GM12878 (cell line): ENCODE measurements around the gene ZNF71. TPM values are rescaled to one million over a fixed set of nuclear protein-coding genes. Genes with fewer than 3 reads are reported as not detected.

Experiments
- ATAC-seq: fragments of 200-7000 bp; cut with Tn5 transposase; 3 replicates; pipeline ENCODE4 v1.9.1; 2020; ENCODE audit warnings: mild to moderate bottlenecking, moderate library complexity
- BruUV-seq: library from RNA; stranded (reverse); fragments of 400-500 nt; replicated peaks from 2 replicates; lab custom pipeline; 2021; lab: Mats Ljungman, UMichigan
- CTCF ChIA-PET: fragments of 300-600 bp; sonication (Branson Sonifier 250); formaldehyde crosslinking; extraction: SDS; loops from one replicate; lab custom pipeline; 2021; ENCODE audit warnings: inconsistent platforms; lab: Yijun Ruan, JAX
- POLR2A ChIA-PET: fragments of 350-600 bp; formaldehyde crosslinking; extraction: SDS; loops from one replicate; lab custom pipeline; 2021; ENCODE audit warnings: inconsistent platforms; lab: Charles Lee
- RAD21 ChIA-PET: fragments of 300-600 bp; sonication (Branson Sonifier 250); formaldehyde crosslinking; loops from one replicate; lab custom pipeline; 2023; ENCODE audit warnings: antibody characterized with exemption; ENCODE audit not compliant: unreplicated experiment; lab: Charles Lee
- SMC1A ChIA-PET: fragments of 300-600 bp; sonication (Branson Sonifier 250); formaldehyde crosslinking; loops from one replicate; lab custom pipeline; 2023; ENCODE audit not compliant: unreplicated experiment, uncharacterized antibody; lab: Charles Lee
- DNase-seq: peaks from one replicate; pipeline ENCODE4 v3.0.0-alpha.2; 2011; ENCODE audit warnings: low read depth, low spot score
- FAIRE-seq: peaks from 3 replicates; lab custom pipeline; 2011; peaks lifted over from hg19 to GRCh38; lab: Jason Lieb, UNC
- H2AFZ ChIP-seq: 2 replicates; pipeline ENCODE4 v1.6.0; 2011; ENCODE audit warnings: low read depth, low read length, control low read depth; ENCODE audit not compliant: control insufficient read depth
- H3K27ac ChIP-seq: 2 replicates; pipeline ENCODE4 v1.5.1; 2011; ENCODE audit warnings: control low read depth; ENCODE audit not compliant: control insufficient read depth, insufficient read depth
- H3K27me3 ChIP-seq, 2 experiments: replicated peaks in 1 of 2; 2 replicates each; pipeline versions ENCODE4 v1.6.0 to v1.6.1; 2011; ENCODE audit warnings: low read length in 1 of 2; ENCODE audit not compliant: control insufficient read depth in 2 of 2, insufficient read depth in 2 of 2
- H3K36me3 ChIP-seq, 2 experiments: 2 replicates each; pipeline ENCODE4 v1.5.1; 2011; ENCODE audit warnings: low read length in 1 of 2; ENCODE audit not compliant: control insufficient read depth in 2 of 2, insufficient read depth in 2 of 2
- H3K4me1 ChIP-seq: 2 replicates; pipeline ENCODE4 v1.6.1; 2011; ENCODE audit warnings: mild to moderate bottlenecking, low read length, moderate library complexity, mixed read lengths; ENCODE audit not compliant: control insufficient read depth, insufficient read depth
- H3K4me2 ChIP-seq: 2 replicates; pipeline ENCODE4 v1.6.0; 2011; ENCODE audit warnings: control low read depth; ENCODE audit not compliant: control insufficient read depth, insufficient read depth
- H3K4me3 ChIP-seq: fragments of 200-600 bp; sonication (generic); 2 replicates; pipeline ENCODE4 v1.5.1; 2016
- H3K79me2 ChIP-seq: 2 replicates; pipeline ENCODE4 v1.6.0; 2011; ENCODE audit warnings: low read length; ENCODE audit not compliant: control insufficient read depth, insufficient read depth
- H3K9ac ChIP-seq: 2 replicates; pipeline ENCODE4 v1.8.0; 2011; ENCODE audit warnings: low read length, control low read depth, mixed read lengths; ENCODE audit not compliant: control insufficient read depth, insufficient read depth
- H3K9me3 ChIP-seq: replicated peaks from 3 replicates; pipeline ENCODE4 v1.5.1; 2011; ENCODE audit warnings: mild to moderate bottlenecking, low read length; ENCODE audit not compliant: control insufficient read depth, insufficient read depth
- H4K20me1 ChIP-seq: 2 replicates; pipeline ENCODE4 v1.6.0; 2011; ENCODE audit not compliant: control insufficient read depth, insufficient read depth
- BRCA1 ChIP-seq: IDR thresholded peaks from 2 replicates; pipeline ENCODE4 v1.6.1; 2011; ENCODE audit warnings: low read depth, low read length, improper control_type of control experiment
- HDGF ChIP-seq: fragments of 450-650 bp; IDR thresholded peaks from 2 replicates; pipeline ENCODE4 v1.6.1; 2016; ENCODE audit warnings: antibody characterized with exemption
- NFYB ChIP-seq: IDR thresholded peaks from 2 replicates; pipeline ENCODE4 v1.6.1; 2011; ENCODE audit warnings: low read depth, mild to moderate bottlenecking, low read length, improper control_type of control experiment, moderate library complexity; ENCODE audit not compliant: insufficient read depth
- SIX5 ChIP-seq: IDR thresholded peaks from 2 replicates; pipeline ENCODE4 v1.6.1; 2011; ENCODE audit warnings: mild to moderate bottlenecking, low read depth, low read length, moderate library complexity; ENCODE audit not compliant: severe bottlenecking
- WGBS: methylation state at CpG from one replicate; pipeline ENCODE4 v1.1.6; 2016; ENCODE audit warnings: low lambda C conversion rate; ENCODE audit not compliant: insufficient replicate concordance, insufficient coverage; ENCODE audit errors: missing lambda C conversion rate; 5-methylcytosine and 5-hydroxymethylcytosine counted together
- in situ Hi-C: fragments of 300-500 bp; cut with MboI; formaldehyde crosslinking; loops from 9 replicates; pipeline ENCODE4 v1.14.3; 2018; ENCODE audit warnings: mixed read lengths
- intact Hi-C: fragments of 100-400 bp; cut with micrococcal nuclease; formaldehyde crosslinking; loops from one replicate; pipeline ENCODE4 v1.14.2; 2022; ENCODE audit not compliant: unreplicated experiment
- polyA plus RNA-seq, 11 experiments: library from polyadenylated mRNA; depleted of rRNA in 4 of 11; unstranded in 6 of 11; stranded (reverse) in 5 of 11; fragments of >200 nt; fragmentation: Nextera tagmentation in 4 of 11; fragmentation: Illumina TruSeq in 1 of 11; extraction: Ambion mirVana in 4 of 11; extraction: Trizol in 1 of 11; gene quantifications; 1 replicate in 1 of 11; 2 replicates in 10 of 11; pipeline versions ENCODE4 v1.2.1 to v1.2.3, GENCODE V29; 2011 to 2016; ENCODE audit warnings: inconsistent platforms in 2 of 11, missing spikeins in 2 of 11, low read depth in 1 of 11
- total RNA-seq, 4 experiments: library from RNA; depleted of rRNA in 3 of 4; stranded (reverse); fragments of >200 nt in 3 of 4; fragmentation: Illumina TruSeq in 1 of 4; extraction: Trizol in 1 of 4; gene quantifications; 2 replicates each; pipeline versions ENCODE4 v1.2.1 to v1.2.3, GENCODE V29; 2013 to 2021
- TF ChIP-seq, protein P1 (sequence below), 3 experiments: IDR thresholded peaks in 2 of 3; conservative IDR thresholded peaks in 1 of 3; 2 replicates each; pipeline ENCODE4 v1.5.1; 2011; ENCODE audit warnings: low read depth in 3 of 3, low read length in 3 of 3, mild to moderate bottlenecking in 3 of 3, control low read depth in 2 of 3, moderate library complexity in 2 of 3, inconsistent platforms in 1 of 3, mixed read lengths in 1 of 3; ENCODE audit not compliant: control insufficient read depth in 2 of 3, insufficient read depth in 1 of 3; ENCODE audit errors: extremely low read depth in 1 of 3
- TF ChIP-seq, protein P2 (sequence below): fragments of 450-650 bp; IDR thresholded peaks from 2 replicates; pipeline ENCODE4 v1.6.1; 2017; ENCODE audit warnings: antibody characterized with exemption, mild to moderate bottlenecking, moderate library complexity

The ZNF71 gene
- total and polyA plus RNA-seq, 10 of the 15 experiments (the other 5 are each of a cell fraction or from before 2014, with no cell fraction given) = 0.48 to 5.7 (median 3.5) TPM

DNA sequence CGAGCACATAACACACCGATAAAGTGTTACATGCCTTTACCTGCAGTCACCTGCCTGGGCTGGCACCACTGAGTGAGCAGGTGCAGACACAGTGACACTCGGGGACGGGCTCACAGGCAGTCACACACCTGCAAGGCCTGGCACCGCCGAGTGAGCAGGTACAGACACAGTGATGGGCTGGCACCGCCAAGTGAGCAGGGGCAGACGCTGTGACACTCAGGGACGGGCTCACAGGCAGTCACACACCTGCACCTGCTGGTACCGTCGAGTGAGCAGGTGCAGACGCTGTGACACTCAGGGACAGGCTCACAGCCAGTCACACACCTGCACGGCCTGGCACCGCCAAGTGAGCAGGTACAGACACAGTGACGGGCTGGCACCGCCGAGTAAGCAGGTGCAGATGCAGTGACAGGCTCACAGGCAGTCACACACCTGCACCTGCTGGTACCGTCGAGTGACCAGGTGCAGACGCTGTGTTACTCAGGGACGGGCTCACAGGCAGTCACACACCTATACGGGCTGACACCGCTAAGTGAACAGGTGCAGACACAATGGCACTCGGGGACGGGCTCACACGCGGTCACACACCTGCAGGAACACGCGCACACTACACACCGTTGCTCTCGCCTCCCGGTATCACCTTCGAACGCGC, 76.0 kb downstream of the ZNF71 start:
- ATAC-seq (no peak), DNase-seq (no peak), FAIRE-seq (no peak)
- Histone ChIP-seq H2AFZ (no peak overlapping the region), H3K4me3 (no peak overlapping the region), H3K79me2 (no peaks in the 10 kb centered on the region), H3K27me3 (no peaks in the 10 kb centered on the region), H3K9me3 (peaks cover 4% of the 10 kb centered on the region; the same call in 1 of the 3 replicates), H3K27ac (no peak overlapping the region), H3K36me3 (no peaks in the 10 kb centered on the region), H4K20me1 (no peaks in the 10 kb centered on the region), H3K4me2 (no peak overlapping the region), H3K9ac (no peak overlapping the region), H3K4me1 (no peaks in the 10 kb centered on the region)
- POLR2A ChIA-PET = no interaction called here
- WGBS = 65% methylated on average over 35 of the region's 35 CpGs
- intact Hi-C loops (no loop called here), in situ Hi-C loops (no loop called here)
- no TSS peak for BruUV-seq
- SMC1A ChIA-PET = no interaction called here
- RAD21 ChIA-PET = no interaction called here
- TF ChIP-seq BRCA1 = no peak
- TF ChIP-seq, protein P1, sequence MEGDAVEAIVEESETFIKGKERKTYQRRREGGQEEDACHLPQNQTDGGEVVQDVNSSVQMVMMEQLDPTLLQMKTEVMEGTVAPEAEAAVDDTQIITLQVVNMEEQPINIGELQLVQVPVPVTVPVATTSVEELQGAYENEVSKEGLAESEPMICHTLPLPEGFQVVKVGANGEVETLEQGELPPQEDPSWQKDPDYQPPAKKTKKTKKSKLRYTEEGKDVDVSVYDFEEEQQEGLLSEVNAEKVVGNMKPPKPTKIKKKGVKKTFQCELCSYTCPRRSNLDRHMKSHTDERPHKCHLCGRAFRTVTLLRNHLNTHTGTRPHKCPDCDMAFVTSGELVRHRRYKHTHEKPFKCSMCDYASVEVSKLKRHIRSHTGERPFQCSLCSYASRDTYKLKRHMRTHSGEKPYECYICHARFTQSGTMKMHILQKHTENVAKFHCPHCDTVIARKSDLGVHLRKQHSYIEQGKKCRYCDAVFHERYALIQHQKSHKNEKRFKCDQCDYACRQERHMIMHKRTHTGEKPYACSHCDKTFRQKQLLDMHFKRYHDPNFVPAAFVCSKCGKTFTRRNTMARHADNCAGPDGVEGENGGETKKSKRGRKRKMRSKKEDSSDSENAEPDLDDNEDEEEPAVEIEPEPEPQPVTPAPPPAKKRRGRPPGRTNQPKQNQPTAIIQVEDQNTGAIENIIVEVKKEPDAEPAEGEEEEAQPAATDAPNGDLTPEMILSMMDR (IDR thresholded peaks at IDR 0.05 in 2 of 3, conservative IDR thresholded peaks at IDR 0.05 in 1 of 3; ENCODE audit: control insufficient read depth in 2 of 3, extremely low read depth in 1 of 3, insufficient read depth in 1 of 3, low read depth in 3 of 3, low read length in 3 of 3) = no peak
- CTCF ChIA-PET = no interaction called here

DNA sequence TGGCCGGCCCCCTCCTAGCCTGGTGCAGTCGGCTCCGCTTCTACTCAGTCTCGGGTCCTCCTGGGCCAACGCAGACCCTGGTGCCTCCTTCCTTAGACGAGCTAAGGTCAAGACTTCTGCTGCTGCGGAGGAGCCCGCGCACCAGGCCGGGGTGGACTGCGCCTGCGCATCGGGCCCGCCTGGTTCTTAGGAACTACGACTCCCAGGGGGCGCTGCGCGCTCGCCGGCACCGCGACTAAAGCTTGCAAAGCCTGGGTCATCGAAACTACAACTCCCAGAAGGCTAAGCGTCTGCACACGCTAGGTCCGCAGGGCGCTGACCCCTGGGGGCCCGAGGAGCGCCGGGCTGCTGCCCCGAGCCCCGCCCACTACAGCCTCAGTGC, 76.5 kb downstream of the ZNF71 start, which contains the start of gene ZNF835:
ZNF835 (minus strand) TSS at position 145 of the 382 bp plus-strand sequence. CDS start 6,559 bp downstream, outside the sequence.
- FAIRE-seq (no peak), ATAC-seq (no peak), DNase-seq (no peak)
- ChIA-PET SMC1A (no interaction called here), POLR2A (no interaction called here), RAD21 (no interaction called here), CTCF (no interaction called here)
- Histone ChIP-seq H3K79me2 (no peaks in the 10 kb centered on the region), H3K4me2 (no peak within 1 kb of the TSS), H3K4me3 (no peak within 1 kb of the TSS), H4K20me1 (no peaks in the 10 kb centered on the region), H3K4me1 (no peaks in the 10 kb centered on the region), H3K9ac (no peak within 1 kb of the TSS), H3K9me3 (peaks cover 4% of the 10 kb centered on the region; the same call in 2 of the 3 replicates), H3K27me3 (no peaks in the 10 kb centered on the region), H2AFZ (no peak within 1 kb of the TSS), H3K36me3 (no peaks in the 10 kb centered on the region), H3K27ac (no peak within 1 kb of the TSS)
- no TSS peak for BruUV-seq
- peak; percentile 18 for TF ChIP-seq SIX5
- TF ChIP-seq HDGF = no peak
- no peak for TF ChIP-seq NFYB
- TF ChIP-seq, protein P2, sequence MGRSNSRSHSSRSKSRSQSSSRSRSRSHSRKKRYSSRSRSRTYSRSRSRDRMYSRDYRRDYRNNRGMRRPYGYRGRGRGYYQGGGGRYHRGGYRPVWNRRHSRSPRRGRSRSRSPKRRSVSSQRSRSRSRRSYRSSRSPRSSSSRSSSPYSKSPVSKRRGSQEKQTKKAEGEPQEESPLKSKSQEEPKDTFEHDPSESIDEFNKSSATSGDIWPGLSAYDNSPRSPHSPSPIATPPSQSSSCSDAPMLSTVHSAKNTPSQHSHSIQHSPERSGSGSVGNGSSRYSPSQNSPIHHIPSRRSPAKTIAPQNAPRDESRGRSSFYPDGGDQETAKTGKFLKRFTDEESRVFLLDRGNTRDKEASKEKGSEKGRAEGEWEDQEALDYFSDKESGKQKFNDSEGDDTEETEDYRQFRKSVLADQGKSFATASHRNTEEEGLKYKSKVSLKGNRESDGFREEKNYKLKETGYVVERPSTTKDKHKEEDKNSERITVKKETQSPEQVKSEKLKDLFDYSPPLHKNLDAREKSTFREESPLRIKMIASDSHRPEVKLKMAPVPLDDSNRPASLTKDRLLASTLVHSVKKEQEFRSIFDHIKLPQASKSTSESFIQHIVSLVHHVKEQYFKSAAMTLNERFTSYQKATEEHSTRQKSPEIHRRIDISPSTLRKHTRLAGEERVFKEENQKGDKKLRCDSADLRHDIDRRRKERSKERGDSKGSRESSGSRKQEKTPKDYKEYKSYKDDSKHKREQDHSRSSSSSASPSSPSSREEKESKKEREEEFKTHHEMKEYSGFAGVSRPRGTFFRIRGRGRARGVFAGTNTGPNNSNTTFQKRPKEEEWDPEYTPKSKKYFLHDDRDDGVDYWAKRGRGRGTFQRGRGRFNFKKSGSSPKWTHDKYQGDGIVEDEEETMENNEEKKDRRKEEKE = no peak
- 35% methylated on average over 32 of the region's 32 CpGs for WGBS
- intact Hi-C loops (no loop called here), in situ Hi-C loops (no loop called here)
